GM19023 (cell line): ENCODE results near the gene TECRL.

Experiments used
- ATAC-seq: cut with Tn5 transposase; IDR thresholded peaks from one replicate; pipeline ENCODE4 v1.9.1; 2021; ENCODE audit warnings: mild to moderate bottlenecking, moderate library complexity; ENCODE audit not compliant: unreplicated experiment

Gene TECRL

DNA sequence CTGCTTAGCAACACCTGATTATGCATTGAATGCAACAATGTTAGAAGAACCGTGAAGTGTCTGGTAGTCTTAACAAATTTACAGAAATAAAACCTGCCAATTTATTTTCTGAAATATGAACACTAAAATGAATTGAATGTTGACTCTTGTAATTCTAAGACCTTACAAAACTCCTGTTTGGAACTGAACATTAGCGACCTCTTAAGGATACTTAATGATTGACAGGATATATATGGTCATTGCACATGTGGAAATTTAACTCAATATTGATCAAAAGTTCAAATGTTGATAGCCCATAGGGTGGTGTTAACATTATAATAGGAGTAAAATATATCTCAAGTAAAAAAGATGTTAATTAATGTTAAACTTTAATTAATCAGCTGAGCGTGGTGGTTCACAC, 79.1 kb downstream of the TECRL start:
- no peak for ATAC-seq

DNA sequence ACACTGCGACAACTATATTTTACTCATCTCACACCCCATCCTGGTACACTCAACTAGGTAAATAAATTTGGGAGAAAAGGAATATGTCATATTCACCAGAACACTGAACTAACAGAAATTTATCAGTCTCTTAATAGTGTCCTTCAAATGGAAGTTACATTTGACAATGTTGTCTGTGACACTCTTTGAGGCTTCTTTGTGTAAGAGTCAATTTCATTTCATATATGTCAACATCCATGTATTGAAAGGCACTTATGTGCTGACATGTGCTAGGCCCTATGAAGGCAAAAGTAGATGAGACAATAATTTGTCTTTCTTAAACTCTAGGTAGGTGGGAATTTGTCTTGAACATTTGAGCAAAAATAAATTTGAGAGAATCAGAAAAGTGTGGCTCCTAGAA, 82.0 kb downstream of the TECRL start:
- no peak for ATAC-seq

- ATAC-seq: no peak
Measured at GRCh38 chr4:64326507-64326906, 82.7 kb downstream of the TECRL start.

GRCh38 chr4:64306255-64306565, 103.0 kb downstream of the TECRL start:
- no peak for ATAC-seq

DNA sequence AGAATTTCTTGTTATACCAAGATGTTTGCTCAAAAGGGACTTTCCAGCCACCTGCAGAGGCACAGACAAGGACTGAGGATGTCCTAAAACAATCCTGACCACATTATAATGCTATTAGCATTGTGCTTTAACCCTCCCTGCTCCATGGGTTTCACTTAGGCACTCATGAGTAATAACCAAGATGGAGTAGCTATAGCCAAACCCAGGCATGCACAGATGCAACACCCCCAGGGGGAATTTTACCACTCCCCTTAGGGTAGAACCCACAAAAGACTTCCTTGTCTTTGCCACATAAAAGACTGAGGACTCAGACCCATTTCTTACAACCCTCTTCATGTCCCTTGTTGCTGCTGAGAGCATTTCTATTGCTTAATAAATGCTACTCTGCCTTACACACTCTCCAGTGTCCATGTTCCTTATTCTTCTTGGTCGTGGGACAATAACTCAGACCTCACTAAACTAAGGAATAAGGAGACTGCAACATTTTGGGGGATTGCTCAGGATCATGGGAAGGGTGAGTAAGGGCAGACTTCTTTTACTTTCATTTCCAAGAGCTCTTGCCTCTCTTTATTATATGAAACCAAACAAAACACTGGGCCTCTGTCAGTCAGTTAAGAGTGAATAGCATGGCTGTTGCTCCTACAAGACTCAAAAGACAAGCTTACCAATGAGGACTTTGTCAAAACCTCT, 103.5 kb downstream of the TECRL start:
- no peak for ATAC-seq

GRCh38 chr4:64272432-64272831, 136.8 kb downstream of the TECRL start:
- no peak for ATAC-seq

GRCh38 chr4:64271601-64272081, 137.6 kb downstream of the TECRL start:
- ATAC-seq: no peak

DNA sequence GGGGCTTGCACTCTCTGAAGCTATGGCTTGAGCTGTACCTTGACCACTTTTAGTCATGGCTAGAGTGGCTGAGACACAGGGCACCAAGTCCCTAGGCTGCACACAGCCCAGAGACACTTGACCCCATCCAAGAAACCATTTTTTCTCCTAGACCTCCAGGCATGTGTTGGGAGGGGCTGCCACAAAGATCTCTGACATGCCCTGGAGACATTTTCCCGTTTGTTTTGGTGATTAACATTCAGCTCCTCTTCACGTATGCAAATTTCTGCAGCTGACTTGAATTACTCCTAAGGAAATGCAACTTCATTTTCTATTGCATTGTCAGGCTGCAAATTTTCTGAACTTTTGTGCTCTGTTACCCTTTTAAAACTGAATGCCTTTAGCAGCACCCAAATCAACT, 142.6 kb downstream of the TECRL start:
- ATAC-seq: no peak

DNA sequence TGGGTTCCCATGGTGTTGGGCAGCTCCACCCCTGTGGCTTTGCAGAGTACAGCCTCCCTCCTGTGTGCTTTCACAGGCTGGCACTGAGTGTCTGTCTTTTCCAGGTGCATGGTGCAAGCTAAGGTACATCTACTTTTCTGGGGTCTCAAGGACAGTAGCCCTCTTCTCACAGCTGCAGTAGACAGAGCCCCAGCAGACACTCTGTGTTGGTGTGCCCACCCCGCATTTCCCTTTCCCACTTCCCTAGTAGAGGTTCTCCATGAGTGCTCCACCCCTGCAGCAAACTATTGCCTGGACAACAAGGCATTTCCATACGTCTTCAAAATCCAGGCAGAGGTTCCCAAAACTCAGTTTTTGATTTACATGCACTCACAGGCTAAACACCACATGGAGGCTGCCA, 143.0 kb downstream of the TECRL start:
- ATAC-seq: no peak

- ATAC-seq: no peak
Measured at GRCh38 chr4:64251781-64252180, 157.5 kb downstream of the TECRL start.

GRCh38 chr4:64250488-64250887, 158.8 kb downstream of the TECRL start:
- no peak for ATAC-seq

GRCh38 chr4:64250061-64250460, 159.2 kb downstream of the TECRL start:
- ATAC-seq: no peak

- no peak for ATAC-seq
Measured at GRCh38 chr4:64248186-64248585, 161.1 kb downstream of the TECRL start.

DNA sequence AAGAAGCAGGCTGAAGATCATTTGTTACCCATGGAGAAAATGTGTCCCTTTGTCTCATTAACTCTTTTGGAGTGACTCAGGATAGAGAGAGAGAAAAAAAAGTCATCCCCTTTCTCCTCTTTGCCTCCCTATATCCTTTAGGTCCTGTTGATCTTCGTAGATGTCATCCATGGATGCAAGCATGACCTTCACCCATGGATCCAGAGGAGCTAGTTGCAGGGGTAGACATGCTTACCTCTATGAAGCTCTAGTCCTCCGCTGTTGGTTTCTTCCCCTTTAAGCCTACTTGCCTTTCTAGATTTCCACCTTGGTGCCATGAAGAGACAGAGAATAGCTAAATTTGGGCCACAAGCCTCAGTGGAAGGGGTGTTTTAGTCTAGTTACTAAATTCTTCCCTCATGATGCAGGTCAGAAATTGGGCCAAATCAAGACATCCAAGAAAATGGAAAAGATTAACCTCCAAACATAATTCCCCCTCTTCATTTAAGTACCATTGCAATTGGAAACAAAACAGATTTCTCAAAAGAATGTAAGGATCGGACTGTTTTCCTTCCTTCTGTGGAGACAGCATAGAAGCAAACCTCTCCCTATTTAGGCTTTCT, 178.4 kb downstream of the TECRL start:
- ATAC-seq: no peak
